Measurements from ENCODE around the gene HSPH1. TPM values are rescaled to one million over a fixed set of nuclear protein-coding genes. Genes with fewer than 3 reads are reported as not detected.

The HSPH1 gene
- 310 and 326 TPM in 2 replicates for total RNA-seq

- H3K27ac Mint-ChIP-seq: peak within 1 kb of the TSS; percentile 96
- peak within 1 kb of the TSS; percentile 98 for H3K4me3 Mint-ChIP-seq
- intact Hi-C loops (cut with micrococcal nuclease): loop anchor here (1.0 to 10.0 kb wide), 14 partner anchors 27 to 1566 kb away; partner anchors contain the start of genes HMGB1, KATNAL1, N4BP2L1 and SLC7A1
- H3K9me3 Mint-ChIP-seq: no peaks in the 10 kb centered on the region
- peak; percentile 99 for DNase-seq (ENCODE audit: low spot score)
- no peaks in the 10 kb centered on the region for H3K27me3 Mint-ChIP-seq (ENCODE audit: insufficient read depth)
- peaks cover 47% of the 10 kb centered on the region for H3K4me1 Mint-ChIP-seq (ENCODE audit: low read depth)
- H3K36me3 Mint-ChIP-seq (ENCODE audit: low read depth): peaks cover 34% of the 10 kb centered on the region
Observed at GRCh38 chr13:31161557-31162150, at the start of gene HSPH1. Gene HSPH1 (minus strand): TSS chr13:31161904. CDS start chr13:31161582, 322 bp downstream.

DNA sequence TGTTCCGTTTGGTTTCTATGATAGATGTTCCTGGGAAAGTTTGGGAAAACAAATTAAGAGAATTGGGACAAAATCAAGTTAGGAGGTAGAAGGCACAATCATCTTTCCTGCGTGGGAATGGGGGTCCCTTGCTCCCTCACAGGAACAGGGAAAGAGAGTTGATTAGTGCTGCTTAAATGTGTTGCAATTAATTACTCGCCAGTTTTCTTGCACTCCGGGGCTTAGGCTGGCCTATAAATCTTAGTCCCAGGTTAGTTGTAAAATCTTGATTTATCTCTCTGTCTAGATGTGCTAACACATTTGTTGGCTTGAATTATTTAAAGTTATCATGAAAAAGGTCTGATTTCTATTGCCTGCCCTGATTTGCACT, 48.1 kb upstream of the HSPH1 start:
- Mint-ChIP-seq H3K9me3 (no peaks in the 10 kb centered on the region), H3K4me3 (no peak overlapping the region), H3K27ac (no peak overlapping the region), H3K4me1 (ENCODE audit: low read depth) (peaks cover 18% of the 10 kb centered on the region), H3K27me3 (ENCODE audit: insufficient read depth) (no peaks in the 10 kb centered on the region), H3K36me3 (ENCODE audit: low read depth) (no peaks in the 10 kb centered on the region)
- intact Hi-C loops (cut with micrococcal nuclease): no loop called here
- no peak for DNase-seq (ENCODE audit: low spot score)

- no peaks in the 10 kb centered on the region for H3K27me3 Mint-ChIP-seq (ENCODE audit: insufficient read depth)
- intact Hi-C loops (cut with micrococcal nuclease): no loop called here
- peaks cover 19% of the 10 kb centered on the region for H3K4me1 Mint-ChIP-seq (ENCODE audit: low read depth)
- H3K9me3 Mint-ChIP-seq: no peaks in the 10 kb centered on the region
- no peak overlapping the region for H3K27ac Mint-ChIP-seq
- H3K4me3 Mint-ChIP-seq: no peak overlapping the region
- H3K36me3 Mint-ChIP-seq (ENCODE audit: low read depth): no peaks in the 10 kb centered on the region
- no peak for DNase-seq (ENCODE audit: low spot score)
Observed at GRCh38 chr13:31209172-31209840, 47.6 kb upstream of the HSPH1 start.

GRCh38 chr13:31208559-31209122, 46.9 kb upstream of the HSPH1 start:
- no peak for DNase-seq (ENCODE audit: low spot score)

GRCh38 chr13:31207661-31208552, 46.2 kb upstream of the HSPH1 start:
- H3K4me1 Mint-ChIP-seq (ENCODE audit: low read depth): peaks cover 15% of the 10 kb centered on the region
- H3K27ac Mint-ChIP-seq: no peak overlapping the region
- no peaks in the 10 kb centered on the region for H3K27me3 Mint-ChIP-seq (ENCODE audit: insufficient read depth)
- DNase-seq (ENCODE audit: low spot score): no peak
- no peaks in the 10 kb centered on the region for H3K36me3 Mint-ChIP-seq (ENCODE audit: low read depth)
- H3K4me3 Mint-ChIP-seq: no peak overlapping the region
- intact Hi-C loops (cut with micrococcal nuclease): no loop called here
- H3K9me3 Mint-ChIP-seq: no peaks in the 10 kb centered on the region

More at GRCh38 chr13:31208559-31209122, 46.9 kb upstream of the HSPH1 start:
- intact Hi-C loops (cut with micrococcal nuclease): no loop called here
- H3K36me3 Mint-ChIP-seq (ENCODE audit: low read depth): no peaks in the 10 kb centered on the region
- no peak overlapping the region for H3K27ac Mint-ChIP-seq
- H3K27me3 Mint-ChIP-seq (ENCODE audit: insufficient read depth): no peaks in the 10 kb centered on the region
- no peak overlapping the region for H3K4me3 Mint-ChIP-seq
- peaks cover 19% of the 10 kb centered on the region for H3K4me1 Mint-ChIP-seq (ENCODE audit: low read depth)
- no peaks in the 10 kb centered on the region for H3K9me3 Mint-ChIP-seq

DNA sequence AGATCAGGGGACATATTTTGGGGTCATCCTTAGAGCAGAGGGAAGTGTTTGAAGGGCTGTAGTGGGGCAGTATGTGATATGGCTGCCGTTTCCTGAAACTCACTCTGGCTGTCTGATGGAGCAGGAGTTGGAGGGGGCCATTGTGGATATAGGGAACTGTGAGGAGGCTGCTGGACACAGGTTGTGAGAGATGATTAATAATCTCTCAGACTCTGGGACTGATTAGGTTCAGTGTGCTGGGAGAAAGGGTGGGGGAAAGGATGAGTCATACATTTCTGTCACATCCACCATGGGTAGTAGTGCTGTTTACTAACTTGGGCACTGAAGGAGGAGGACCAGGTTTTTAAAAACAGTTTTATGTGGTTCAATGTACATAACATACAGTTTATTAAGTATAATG, 42.9 kb upstream of the HSPH1 start:
- Mint-ChIP-seq H3K4me1 (ENCODE audit: low read depth) (peaks cover 34% of the 10 kb centered on the region), H3K27me3 (ENCODE audit: insufficient read depth) (no peaks in the 10 kb centered on the region), H3K27ac (no peak overlapping the region), H3K9me3 (no peaks in the 10 kb centered on the region), H3K4me3 (no peak overlapping the region), H3K36me3 (ENCODE audit: low read depth) (no peaks in the 10 kb centered on the region)
- intact Hi-C loops (cut with micrococcal nuclease): no loop called here
- no peak for DNase-seq (ENCODE audit: low spot score)

DNA sequence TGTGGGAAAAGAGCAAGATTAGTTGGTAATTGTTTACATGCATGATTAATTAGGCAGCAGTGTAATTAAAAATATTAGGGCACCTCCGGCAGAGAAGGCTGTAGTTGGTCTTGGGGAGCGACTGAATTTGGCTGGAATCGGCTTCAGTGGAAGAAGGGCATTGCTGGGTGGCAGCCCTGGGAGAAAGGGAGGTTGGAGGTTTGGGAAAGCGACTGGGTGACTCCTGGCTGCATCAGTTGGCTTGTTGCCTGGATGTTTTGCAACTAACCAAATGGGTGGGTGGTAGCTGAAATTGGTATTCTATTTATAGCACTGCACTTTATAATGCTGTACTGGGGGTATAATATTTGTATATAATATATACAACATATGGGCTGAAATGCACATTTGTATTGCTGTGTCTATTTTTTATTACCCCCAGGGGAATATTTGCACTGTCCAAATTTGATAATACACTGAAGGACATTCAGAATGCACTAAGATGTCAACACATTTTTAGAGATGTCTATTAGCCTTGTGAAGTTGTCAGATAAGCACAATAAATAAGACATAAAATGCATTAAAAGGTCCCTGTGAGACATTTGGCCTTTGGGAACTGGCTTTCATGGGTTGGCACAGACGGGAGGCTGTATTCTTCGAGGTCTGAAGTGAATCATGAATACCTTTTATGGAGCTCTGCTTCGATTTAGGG, 39.8 kb upstream of the HSPH1 start:
- Mint-ChIP-seq H3K36me3 (ENCODE audit: low read depth) (no peaks in the 10 kb centered on the region), H3K9me3 (no peaks in the 10 kb centered on the region), H3K27ac (peak overlapping the region; percentile 61), H3K27me3 (ENCODE audit: insufficient read depth) (peaks cover 2% of the 10 kb centered on the region), H3K4me3 (peak overlapping the region; percentile 79), H3K4me1 (ENCODE audit: low read depth) (peaks cover 34% of the 10 kb centered on the region)
- intact Hi-C loops (cut with micrococcal nuclease): no loop called here
- no peak for DNase-seq (ENCODE audit: low spot score)

GRCh38 chr13:31200637-31200971, 38.9 kb upstream of the HSPH1 start:
- peaks cover 34% of the 10 kb centered on the region for H3K4me1 Mint-ChIP-seq (ENCODE audit: low read depth)
- peaks cover 2% of the 10 kb centered on the region for H3K27me3 Mint-ChIP-seq (ENCODE audit: insufficient read depth)
- H3K27ac Mint-ChIP-seq: peak overlapping the region; percentile 45
- H3K9me3 Mint-ChIP-seq: no peaks in the 10 kb centered on the region
- H3K36me3 Mint-ChIP-seq (ENCODE audit: low read depth): no peaks in the 10 kb centered on the region
- no peak for DNase-seq (ENCODE audit: low spot score)
- intact Hi-C loops (cut with micrococcal nuclease): loop anchor here (1.0 kb wide), 1 partner anchor 38 kb away; no protein-coding TSS in a partner anchor
- H3K4me3 Mint-ChIP-seq: peak overlapping the region; percentile 79

DNA sequence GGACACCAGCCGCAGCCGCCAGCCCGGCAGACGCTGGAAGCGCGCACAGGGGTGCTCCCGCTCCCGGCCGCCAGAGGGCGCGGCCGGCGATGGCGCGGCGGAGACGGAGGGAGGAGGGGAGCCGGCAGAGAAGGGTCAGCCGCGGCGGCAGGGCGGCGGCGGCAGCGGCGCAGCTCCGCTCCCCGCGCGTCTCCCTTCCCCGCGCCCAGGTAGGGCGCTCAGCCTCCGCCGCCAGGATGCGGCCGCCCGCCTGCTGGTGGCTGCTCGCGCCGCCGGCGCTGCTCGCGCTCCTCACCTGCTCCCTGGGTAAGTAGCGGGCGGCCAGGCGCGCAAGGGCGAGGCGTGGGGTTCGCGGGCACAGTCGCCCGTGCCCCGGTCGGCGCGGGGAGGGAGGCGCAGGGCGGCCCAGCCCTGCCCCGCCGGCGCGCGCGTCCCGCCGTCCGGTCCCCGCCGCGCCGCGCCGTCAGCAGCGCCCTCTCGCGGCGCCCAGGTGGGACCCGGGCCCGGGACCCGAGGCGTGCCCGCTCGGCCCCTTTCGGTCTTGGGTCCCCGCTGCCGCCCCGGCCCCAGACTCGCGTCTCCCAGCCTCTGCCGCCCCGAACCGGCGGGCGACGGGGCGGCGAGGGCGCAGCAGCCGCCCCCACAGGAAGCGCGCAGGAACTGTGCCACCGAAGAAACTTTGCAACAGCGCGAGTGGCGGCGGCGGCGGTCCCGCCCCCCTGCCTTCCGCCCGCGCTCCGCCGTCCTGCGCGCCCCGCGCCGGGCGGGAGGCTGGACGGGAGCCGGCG, 38.3 kb upstream of the HSPH1 start, which contains the start of gene B3GLCT:
TSS of gene B3GLCT (plus strand) at position 127 of the 788 bp plus-strand sequence. CDS start at position 237, 110 bp downstream.
- no peaks in the 10 kb centered on the region for H3K36me3 Mint-ChIP-seq (ENCODE audit: low read depth)
- intact Hi-C loops (cut with micrococcal nuclease): loop anchor here (1.0 to 10.0 kb wide), 4 partner anchors 38 to 1605 kb away; partner anchors contain the start of gene SLC7A1

DNA sequence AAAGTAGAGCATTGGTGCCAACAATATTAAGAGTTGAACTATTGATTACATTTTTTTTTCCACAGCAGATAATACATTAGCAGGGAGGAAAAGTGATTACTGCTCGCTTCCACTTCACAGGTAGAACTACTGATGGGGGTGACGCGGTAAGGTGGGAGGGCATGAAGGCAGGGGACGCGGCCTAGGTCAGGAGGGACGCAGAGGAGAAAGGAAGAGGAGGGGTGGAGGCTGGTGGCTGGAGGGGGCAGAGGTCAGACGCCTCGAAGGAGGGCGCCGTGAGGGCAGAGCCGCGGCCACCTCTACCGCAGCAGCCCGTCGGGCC, 37.8 kb upstream of the HSPH1 start:
- intact Hi-C loops (cut with micrococcal nuclease): loop anchor here (1.0 to 10.0 kb wide), 3 partner anchors 155 to 1605 kb away; partner anchors contain the start of gene SLC7A1
- Mint-ChIP-seq H3K4me1 (ENCODE audit: low read depth) (peaks cover 27% of the 10 kb centered on the region), H3K27ac (peak overlapping the region; percentile 80), H3K9me3 (no peaks in the 10 kb centered on the region), H3K4me3 (peak overlapping the region; percentile 85), H3K27me3 (ENCODE audit: insufficient read depth) (peaks cover 4% of the 10 kb centered on the region), H3K36me3 (ENCODE audit: low read depth) (no peaks in the 10 kb centered on the region)
- DNase-seq (ENCODE audit: low spot score): no peak

More for the DNA sequence above, 38.3 kb upstream of the HSPH1 start, which contains the start of gene B3GLCT:
- peak within 1 kb of the TSS; percentile 80 for H3K27ac Mint-ChIP-seq
- peak; percentile 76 for DNase-seq (ENCODE audit: low spot score)
- H3K4me1 Mint-ChIP-seq (ENCODE audit: low read depth): peaks cover 32% of the 10 kb centered on the region
- no peaks in the 10 kb centered on the region for H3K9me3 Mint-ChIP-seq
- H3K4me3 Mint-ChIP-seq: peak within 1 kb of the TSS; percentile 85
- peaks cover 2% of the 10 kb centered on the region for H3K27me3 Mint-ChIP-seq (ENCODE audit: insufficient read depth)

DNA sequence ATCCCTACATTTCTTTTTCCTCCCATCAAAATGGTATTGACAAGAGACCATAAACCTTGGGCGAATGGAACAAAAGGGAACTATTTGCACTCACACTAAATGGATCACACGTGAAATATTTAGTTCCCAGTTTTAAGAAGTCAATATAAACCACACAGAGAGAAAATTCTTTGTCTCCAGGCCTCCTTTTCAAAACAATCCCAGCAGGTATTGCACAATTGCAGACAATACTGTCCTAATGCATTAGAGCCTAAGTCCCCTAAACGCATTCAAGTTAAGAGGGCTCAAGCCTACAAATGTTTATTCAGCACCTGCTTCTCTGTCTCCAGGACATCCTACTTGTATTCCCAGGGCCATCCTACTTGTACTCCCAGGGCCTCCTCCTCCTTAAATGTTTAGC, 36.8 kb upstream of the HSPH1 start:
- Mint-ChIP-seq H3K9me3 (no peaks in the 10 kb centered on the region), H3K4me3 (no peak overlapping the region), H3K36me3 (ENCODE audit: low read depth) (no peaks in the 10 kb centered on the region), H3K4me1 (ENCODE audit: low read depth) (peaks cover 19% of the 10 kb centered on the region), H3K27me3 (ENCODE audit: insufficient read depth) (peaks cover 8% of the 10 kb centered on the region), H3K27ac (no peak overlapping the region)
- intact Hi-C loops (cut with micrococcal nuclease): loop anchor here (2.0 to 10.0 kb wide), 2 partner anchors 154 to 1604 kb away; partner anchors contain the start of gene SLC7A1
- DNase-seq (ENCODE audit: low spot score): no peak
